ENCODE measurements around the gene COL9A2.
"Not testable (repeated sequence)": the region's sequence is repeated elsewhere in the genome, so short reads cannot be mapped to it uniquely, and the experiment has no call there.

Gene COL9A2

DNA sequence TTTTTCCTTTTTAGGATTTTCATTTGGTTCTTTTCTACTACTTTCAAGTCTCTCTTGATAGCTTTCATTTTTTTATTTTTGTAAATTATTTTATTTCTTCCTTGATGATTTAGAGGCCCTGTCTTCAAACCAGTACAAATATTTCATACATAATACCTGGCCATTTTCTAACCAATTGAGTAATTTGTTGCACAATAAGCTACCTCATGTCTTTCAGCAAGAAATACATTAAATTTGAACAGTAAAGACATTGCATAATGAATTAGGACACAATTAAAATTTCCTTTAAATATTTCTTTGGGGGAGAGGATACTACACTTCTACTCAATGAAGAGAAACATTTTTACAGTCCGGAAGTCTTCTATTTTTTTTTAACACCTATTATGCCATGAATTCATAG is 15.6 kb upstream of the COL9A2 start:
- TF ChIP-seq ISL1 (CRISPR knock-in tag; IDR thresholded peaks at IDR 0.05) (no peak), CSDC2 (CRISPR knock-in tag; IDR thresholded peaks at IDR 0.05) (no peak), ZNF565 (CRISPR knock-in tag; conservative IDR thresholded peaks at IDR 0.05; ENCODE audit: low read depth) (no peak), PPARA (CRISPR knock-in tag; IDR thresholded peaks at IDR 0.05; ENCODE audit: borderline replicate concordance) (no peak), TOX (CRISPR knock-in tag; IDR thresholded peaks at IDR 0.05; ENCODE audit: borderline replicate concordance) (no peak), ZNF8 (CRISPR knock-in tag; IDR thresholded peaks at IDR 0.05) (no peak), RARB (CRISPR knock-in tag; IDR thresholded peaks at IDR 0.05) (no peak), ARNTL (CRISPR knock-in tag; IDR thresholded peaks at IDR 0.05; ENCODE audit: borderline replicate concordance, low read depth) (no peak), ZFP30 (CRISPR knock-in tag; IDR thresholded peaks at IDR 0.05) (no peak), ZNF70 (CRISPR knock-in tag; IDR thresholded peaks at IDR 0.05) (no peak), OSR1 (CRISPR knock-in tag; IDR thresholded peaks at IDR 0.05) (no peak), ESRRG (CRISPR knock-in tag; IDR thresholded peaks at IDR 0.05) (no peak), TCF4 (CRISPR knock-in tag; IDR thresholded peaks at IDR 0.05; ENCODE audit: borderline replicate concordance) (no peak), ZC3H10 (CRISPR knock-in tag; IDR thresholded peaks at IDR 0.05) (no peak), GLIS3 (CRISPR knock-in tag; IDR thresholded peaks at IDR 0.05) (no peak)
- TF ChIP-seq, protein P1, sequence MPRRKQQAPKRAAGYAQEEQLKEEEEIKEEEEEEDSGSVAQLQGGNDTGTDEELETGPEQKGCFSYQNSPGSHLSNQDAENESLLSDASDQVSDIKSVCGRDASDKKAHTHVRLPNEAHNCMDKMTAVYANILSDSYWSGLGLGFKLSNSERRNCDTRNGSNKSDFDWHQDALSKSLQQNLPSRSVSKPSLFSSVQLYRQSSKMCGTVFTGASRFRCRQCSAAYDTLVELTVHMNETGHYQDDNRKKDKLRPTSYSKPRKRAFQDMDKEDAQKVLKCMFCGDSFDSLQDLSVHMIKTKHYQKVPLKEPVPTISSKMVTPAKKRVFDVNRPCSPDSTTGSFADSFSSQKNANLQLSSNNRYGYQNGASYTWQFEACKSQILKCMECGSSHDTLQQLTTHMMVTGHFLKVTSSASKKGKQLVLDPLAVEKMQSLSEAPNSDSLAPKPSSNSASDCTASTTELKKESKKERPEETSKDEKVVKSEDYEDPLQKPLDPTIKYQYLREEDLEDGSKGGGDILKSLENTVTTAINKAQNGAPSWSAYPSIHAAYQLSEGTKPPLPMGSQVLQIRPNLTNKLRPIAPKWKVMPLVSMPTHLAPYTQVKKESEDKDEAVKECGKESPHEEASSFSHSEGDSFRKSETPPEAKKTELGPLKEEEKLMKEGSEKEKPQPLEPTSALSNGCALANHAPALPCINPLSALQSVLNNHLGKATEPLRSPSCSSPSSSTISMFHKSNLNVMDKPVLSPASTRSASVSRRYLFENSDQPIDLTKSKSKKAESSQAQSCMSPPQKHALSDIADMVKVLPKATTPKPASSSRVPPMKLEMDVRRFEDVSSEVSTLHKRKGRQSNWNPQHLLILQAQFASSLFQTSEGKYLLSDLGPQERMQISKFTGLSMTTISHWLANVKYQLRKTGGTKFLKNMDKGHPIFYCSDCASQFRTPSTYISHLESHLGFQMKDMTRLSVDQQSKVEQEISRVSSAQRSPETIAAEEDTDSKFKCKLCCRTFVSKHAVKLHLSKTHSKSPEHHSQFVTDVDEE (CRISPR knock-in tag; IDR thresholded peaks at IDR 0.05), result no peak
- TF ChIP-seq, protein P2, sequence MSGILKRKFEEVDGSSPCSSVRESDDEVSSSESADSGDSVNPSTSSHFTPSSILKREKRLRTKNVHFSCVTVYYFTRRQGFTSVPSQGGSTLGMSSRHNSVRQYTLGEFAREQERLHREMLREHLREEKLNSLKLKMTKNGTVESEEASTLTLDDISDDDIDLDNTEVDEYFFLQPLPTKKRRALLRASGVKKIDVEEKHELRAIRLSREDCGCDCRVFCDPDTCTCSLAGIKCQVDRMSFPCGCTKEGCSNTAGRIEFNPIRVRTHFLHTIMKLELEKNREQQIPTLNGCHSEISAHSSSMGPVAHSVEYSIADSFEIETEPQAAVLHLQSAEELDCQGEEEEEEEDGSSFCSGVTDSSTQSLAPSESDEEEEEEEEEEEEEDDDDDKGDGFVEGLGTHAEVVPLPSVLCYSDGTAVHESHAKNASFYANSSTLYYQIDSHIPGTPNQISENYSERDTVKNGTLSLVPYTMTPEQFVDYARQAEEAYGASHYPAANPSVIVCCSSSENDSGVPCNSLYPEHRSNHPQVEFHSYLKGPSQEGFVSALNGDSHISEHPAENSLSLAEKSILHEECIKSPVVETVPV (CRISPR knock-in tag; IDR thresholded peaks at IDR 0.05), result no peak
- TF ChIP-seq, protein P3, sequence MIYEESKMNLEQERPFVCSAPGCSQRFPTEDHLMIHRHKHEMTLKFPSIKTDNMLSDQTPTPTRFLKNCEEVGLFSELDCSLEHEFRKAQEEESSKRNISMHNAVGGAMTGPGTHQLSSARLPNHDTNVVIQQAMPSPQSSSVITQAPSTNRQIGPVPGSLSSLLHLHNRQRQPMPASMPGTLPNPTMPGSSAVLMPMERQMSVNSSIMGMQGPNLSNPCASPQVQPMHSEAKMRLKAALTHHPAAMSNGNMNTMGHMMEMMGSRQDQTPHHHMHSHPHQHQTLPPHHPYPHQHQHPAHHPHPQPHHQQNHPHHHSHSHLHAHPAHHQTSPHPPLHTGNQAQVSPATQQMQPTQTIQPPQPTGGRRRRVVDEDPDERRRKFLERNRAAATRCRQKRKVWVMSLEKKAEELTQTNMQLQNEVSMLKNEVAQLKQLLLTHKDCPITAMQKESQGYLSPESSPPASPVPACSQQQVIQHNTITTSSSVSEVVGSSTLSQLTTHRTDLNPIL (CRISPR knock-in tag; IDR thresholded peaks at IDR 0.05; ENCODE audit: low read depth), result no peak
- ATAC-seq, result no peak

DNA sequence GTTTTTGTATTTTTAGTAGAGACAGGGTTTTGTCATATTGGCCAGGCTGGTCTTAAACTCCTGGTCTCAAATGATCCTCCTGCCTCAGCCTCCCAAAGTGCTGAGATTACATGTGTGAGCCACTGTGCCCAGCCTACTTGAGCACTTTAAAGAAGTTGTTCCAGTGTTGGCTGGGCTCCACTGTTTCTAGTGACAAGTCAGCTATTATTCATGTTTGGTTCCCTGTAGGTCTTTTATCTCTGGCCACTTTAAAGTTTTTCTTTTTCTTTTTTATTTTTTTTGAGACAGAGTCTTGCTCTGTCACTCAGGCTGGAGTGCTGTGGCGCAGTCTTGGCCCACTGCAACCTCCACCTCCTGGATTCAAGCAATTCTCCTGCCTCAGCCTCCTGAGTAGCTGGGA is 14.3 kb upstream of the COL9A2 start:
- ATAC-seq, result not testable (repeated sequence)

DNA sequence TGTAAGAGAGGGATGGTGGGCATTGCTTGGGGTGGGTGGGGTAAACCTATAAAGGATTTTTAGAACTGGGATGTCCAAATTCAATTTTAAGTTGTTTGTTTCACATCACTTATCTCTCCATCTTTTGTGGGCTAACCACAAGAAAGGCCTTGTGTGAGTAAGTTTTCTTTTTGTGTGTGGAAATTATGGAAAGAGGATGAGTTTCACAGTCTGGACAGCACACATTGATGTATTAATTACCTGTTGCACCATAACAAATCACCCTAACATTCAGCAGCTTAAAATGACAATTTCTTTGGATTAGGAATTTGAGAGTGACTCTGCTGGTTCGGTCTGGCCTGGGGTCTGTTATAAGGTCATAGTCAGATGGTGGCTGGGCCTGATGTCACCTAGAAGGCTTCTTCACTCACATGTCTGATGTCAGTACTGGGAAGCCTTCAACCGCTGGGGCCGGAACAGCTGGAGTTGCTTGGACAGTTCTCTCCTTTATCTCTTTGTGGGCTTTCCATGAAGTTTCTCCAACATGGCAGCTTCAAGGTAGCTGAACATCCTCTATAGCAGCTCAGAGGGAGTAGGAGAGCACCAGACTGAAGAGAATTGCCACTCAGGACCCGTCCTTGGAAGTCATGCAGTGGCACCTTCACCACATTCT is 2.0 kb upstream of the COL9A2 start:
- TF ChIP-seq PPARA (CRISPR knock-in tag; IDR thresholded peaks at IDR 0.05; ENCODE audit: borderline replicate concordance) (no peak), ZNF565 (CRISPR knock-in tag; conservative IDR thresholded peaks at IDR 0.05; ENCODE audit: low read depth) (no peak), ZC3H10 (CRISPR knock-in tag; IDR thresholded peaks at IDR 0.05) (no peak), BACH2 (CRISPR knock-in tag; IDR thresholded peaks at IDR 0.05; ENCODE audit: borderline replicate concordance) (no peak), ARNTL (CRISPR knock-in tag; IDR thresholded peaks at IDR 0.05; ENCODE audit: borderline replicate concordance, low read depth) (no peak), SNAI2 (CRISPR knock-in tag; IDR thresholded peaks at IDR 0.05) (no peak), ZFP30 (CRISPR knock-in tag; IDR thresholded peaks at IDR 0.05) (no peak), GLIS3 (CRISPR knock-in tag; IDR thresholded peaks at IDR 0.05) (no peak), ESRRG (CRISPR knock-in tag; IDR thresholded peaks at IDR 0.05) (no peak), ZNF8 (CRISPR knock-in tag; IDR thresholded peaks at IDR 0.05) (no peak), TOX (CRISPR knock-in tag; IDR thresholded peaks at IDR 0.05; ENCODE audit: borderline replicate concordance) (no peak), CSDC2 (CRISPR knock-in tag; IDR thresholded peaks at IDR 0.05) (no peak), OSR1 (CRISPR knock-in tag; IDR thresholded peaks at IDR 0.05) (no peak), RARB (CRISPR knock-in tag; IDR thresholded peaks at IDR 0.05) (no peak), ISL1 (CRISPR knock-in tag; IDR thresholded peaks at IDR 0.05) (no peak), ZNF70 (CRISPR knock-in tag; IDR thresholded peaks at IDR 0.05) (no peak)
- TF ChIP-seq, protein P1 (CRISPR knock-in tag; IDR thresholded peaks at IDR 0.05), result no peak
- TF ChIP-seq, protein P4, sequence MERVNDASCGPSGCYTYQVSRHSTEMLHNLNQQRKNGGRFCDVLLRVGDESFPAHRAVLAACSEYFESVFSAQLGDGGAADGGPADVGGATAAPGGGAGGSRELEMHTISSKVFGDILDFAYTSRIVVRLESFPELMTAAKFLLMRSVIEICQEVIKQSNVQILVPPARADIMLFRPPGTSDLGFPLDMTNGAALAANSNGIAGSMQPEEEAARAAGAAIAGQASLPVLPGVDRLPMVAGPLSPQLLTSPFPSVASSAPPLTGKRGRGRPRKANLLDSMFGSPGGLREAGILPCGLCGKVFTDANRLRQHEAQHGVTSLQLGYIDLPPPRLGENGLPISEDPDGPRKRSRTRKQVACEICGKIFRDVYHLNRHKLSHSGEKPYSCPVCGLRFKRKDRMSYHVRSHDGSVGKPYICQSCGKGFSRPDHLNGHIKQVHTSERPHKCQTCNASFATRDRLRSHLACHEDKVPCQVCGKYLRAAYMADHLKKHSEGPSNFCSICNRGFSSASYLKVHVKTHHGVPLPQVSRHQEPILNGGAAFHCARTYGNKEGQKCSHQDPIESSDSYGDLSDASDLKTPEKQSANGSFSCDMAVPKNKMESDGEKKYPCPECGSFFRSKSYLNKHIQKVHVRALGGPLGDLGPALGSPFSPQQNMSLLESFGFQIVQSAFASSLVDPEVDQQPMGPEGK (CRISPR knock-in tag; IDR thresholded peaks at IDR 0.05; ENCODE audit: borderline replicate concordance), result no peak
- TF ChIP-seq, protein P5, sequence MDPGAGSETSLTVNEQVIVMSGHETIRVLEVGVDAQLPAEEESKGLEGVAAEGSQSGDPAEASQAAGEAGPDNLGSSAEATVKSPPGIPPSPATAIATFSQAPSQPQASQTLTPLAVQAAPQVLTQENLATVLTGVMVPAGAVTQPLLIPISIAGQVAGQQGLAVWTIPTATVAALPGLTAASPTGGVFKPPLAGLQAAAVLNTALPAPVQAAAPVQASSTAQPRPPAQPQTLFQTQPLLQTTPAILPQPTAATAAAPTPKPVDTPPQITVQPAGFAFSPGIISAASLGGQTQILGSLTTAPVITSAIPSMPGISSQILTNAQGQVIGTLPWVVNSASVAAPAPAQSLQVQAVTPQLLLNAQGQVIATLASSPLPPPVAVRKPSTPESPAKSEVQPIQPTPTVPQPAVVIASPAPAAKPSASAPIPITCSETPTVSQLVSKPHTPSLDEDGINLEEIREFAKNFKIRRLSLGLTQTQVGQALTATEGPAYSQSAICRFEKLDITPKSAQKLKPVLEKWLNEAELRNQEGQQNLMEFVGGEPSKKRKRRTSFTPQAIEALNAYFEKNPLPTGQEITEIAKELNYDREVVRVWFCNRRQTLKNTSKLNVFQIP (CRISPR knock-in tag; IDR thresholded peaks at IDR 0.05; ENCODE audit: borderline replicate concordance, low read depth), result no peak
- no peak for ATAC-seq

Data from SK-N-SH treated with all-trans-retinoic acid at 6 μM for 48 hours (cell line).